Spleen (tissue), 7 donors: Measurements from ENCODE around the gene MSH3.

ENCODE experiments used
- POLR2A ChIP-seq, 3 donors: fragments of 450-650 bp; IDR thresholded peaks; one replicate each; pipeline ENCODE4 v1.5.1; 2017; ENCODE audit warnings: antibody characterized with exemption in 3 of 3, mild to moderate bottlenecking in 1 of 3
- POLR2AphosphoS5 ChIP-seq, 3 donors: sonication (generic); formaldehyde crosslinking; IDR thresholded peaks; one replicate each; pipeline ENCODE4 v1.5.1; 2017; ENCODE audit warnings: antibody characterized with exemption in 3 of 3
- TF ChIP-seq, protein P1 (sequence below), 11 experiments: fragments of 200-600 bp in 7 of 11; fragments of 450-650 bp in 4 of 11; sonication (generic) in 4 of 11; IDR thresholded peaks in 8 of 11; conservative IDR thresholded peaks in 3 of 11; 1 replicate in 7 of 11; 2 replicates in 4 of 11; pipeline versions ENCODE4 v1.4.0 to v1.8.0; 2016 to 2021; ENCODE audit warnings: antibody characterized with exemption in 11 of 11, inconsistent platforms in 4 of 11, mild to moderate bottlenecking in 1 of 11
- donor health status: DM: no; HTN: no; CAD: no; lungs with moderate emphysema.
- donor health status: DM: no; HTN: no; CAD: no.
- donor health status: DM: no; HTN: no; CAD: no.

DNA sequence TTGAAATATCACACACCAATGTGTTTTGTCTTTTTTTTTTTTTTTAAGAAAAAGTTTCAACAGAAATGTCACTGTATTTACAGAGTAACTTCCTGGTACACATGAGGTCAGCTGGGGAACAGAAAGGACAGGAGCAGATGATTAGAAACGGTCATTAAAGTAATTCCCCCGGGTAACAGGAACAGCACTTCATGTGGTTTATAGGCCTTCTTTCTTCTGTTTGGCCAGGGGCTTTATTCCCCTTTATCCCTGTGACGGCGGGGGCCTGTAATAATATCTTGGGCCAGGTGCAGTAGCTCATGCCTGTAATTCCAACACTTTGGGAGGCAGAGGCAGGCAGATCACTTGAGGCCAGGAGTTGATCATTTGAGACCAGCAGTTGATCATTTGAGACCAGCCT lies 30.5 kb upstream of the MSH3 start:
- TF ChIP-seq, protein P1, sequence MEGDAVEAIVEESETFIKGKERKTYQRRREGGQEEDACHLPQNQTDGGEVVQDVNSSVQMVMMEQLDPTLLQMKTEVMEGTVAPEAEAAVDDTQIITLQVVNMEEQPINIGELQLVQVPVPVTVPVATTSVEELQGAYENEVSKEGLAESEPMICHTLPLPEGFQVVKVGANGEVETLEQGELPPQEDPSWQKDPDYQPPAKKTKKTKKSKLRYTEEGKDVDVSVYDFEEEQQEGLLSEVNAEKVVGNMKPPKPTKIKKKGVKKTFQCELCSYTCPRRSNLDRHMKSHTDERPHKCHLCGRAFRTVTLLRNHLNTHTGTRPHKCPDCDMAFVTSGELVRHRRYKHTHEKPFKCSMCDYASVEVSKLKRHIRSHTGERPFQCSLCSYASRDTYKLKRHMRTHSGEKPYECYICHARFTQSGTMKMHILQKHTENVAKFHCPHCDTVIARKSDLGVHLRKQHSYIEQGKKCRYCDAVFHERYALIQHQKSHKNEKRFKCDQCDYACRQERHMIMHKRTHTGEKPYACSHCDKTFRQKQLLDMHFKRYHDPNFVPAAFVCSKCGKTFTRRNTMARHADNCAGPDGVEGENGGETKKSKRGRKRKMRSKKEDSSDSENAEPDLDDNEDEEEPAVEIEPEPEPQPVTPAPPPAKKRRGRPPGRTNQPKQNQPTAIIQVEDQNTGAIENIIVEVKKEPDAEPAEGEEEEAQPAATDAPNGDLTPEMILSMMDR (IDR thresholded peaks at IDR 0.05 in 8 of 11, conservative IDR thresholded peaks at IDR 0.05 in 3 of 11), result no peak
- TF ChIP-seq POLR2AphosphoS5 (IDR thresholded peaks at IDR 0.05) (no peak), POLR2A (IDR thresholded peaks at IDR 0.05) (no peak)
